HCT116 (cell line): ENCODE results near the gene THSD4. TPM values are rescaled to one million over a fixed set of nuclear protein-coding genes. Genes with fewer than 3 reads are reported as not detected.

Source experiments
- ATAC-seq: fragments of 200-7000 bp; cut with Tn5 transposase; 2 replicates; pipeline ENCODE4 v1.9.1; 2020; ENCODE audit warnings: mild to moderate bottlenecking, moderate library complexity
- BruUV-seq: library from RNA; stranded (reverse); fragments of 400-500 nt; replicated peaks from 2 replicates; lab custom pipeline; 2021; lab: Mats Ljungman, UMichigan
- CTCF ChIA-PET: fragments of 300-600 bp; sonication (Branson Sonifier 250); formaldehyde crosslinking; loops from one replicate; lab custom pipeline; 2021; ENCODE audit warnings: antibody characterized with exemption; lab: Charles Lee
- POLR2A ChIA-PET: fragments of 300-600, 350-600 bp; sonication (Branson Sonifier 250); formaldehyde crosslinking; loops from one replicate; lab custom pipeline; 2021; ENCODE audit warnings: antibody characterized with exemption; lab: Charles Lee
- RAD21 ChIA-PET, 2 experiments: fragments of 300-600 bp; sonication (Branson Sonifier 250); formaldehyde crosslinking; loops; one replicate each; lab custom pipeline; 2023; ENCODE audit warnings: low total read pairs in 2 of 2; ENCODE audit not compliant: uncharacterized antibody in 2 of 2, unreplicated experiment in 2 of 2, low non-redundant PET in 1 of 2; lab: Charles Lee
- DNase-seq: peaks from one replicate; pipeline ENCODE4 v3.0.0-alpha.2; 2010; ENCODE audit warnings: low read depth, low spot score
- H2AFZ ChIP-seq: fragments of 200-600 bp; shearing (Covaris generic), sonication (generic); 2 replicates; pipeline ENCODE4 v1.6.1; 2017; ENCODE audit warnings: low read depth, mixed run types, mixed read lengths, antibody characterized with exemption, low read length; ENCODE audit not compliant: poor library complexity, severe bottlenecking
- H3K27ac ChIP-seq: 2 replicates; pipeline ENCODE4 v1.5.1; 2012; ENCODE audit warnings: low read depth, low read length
- H3K27me3 ChIP-seq: fragments of 200-600 bp; sonication (generic); 2 replicates; pipeline ENCODE4 v1.6.1; 2016; ENCODE audit warnings: mixed run types, low read length, mixed read lengths; ENCODE audit not compliant: insufficient read depth
- H3K36me3 ChIP-seq, 2 experiments: fragments of 200-500 bp in 1 of 2; fragments of 200-600 bp in 1 of 2; sonication (Bioruptor generic) in 1 of 2; sonication (generic) in 1 of 2; 2 replicates each; pipeline versions ENCODE4 v1.5.1 to v1.6.1; 2014 to 2016; ENCODE audit warnings: low read length in 2 of 2, inconsistent platforms in 1 of 2, mixed read lengths in 1 of 2, mixed run types in 1 of 2; ENCODE audit not compliant: insufficient read depth in 2 of 2, control insufficient read depth in 1 of 2
- H3K4me1 ChIP-seq, 2 experiments: fragments of 200-600 bp in 1 of 2; sonication (generic) in 1 of 2; 2 replicates each; pipeline versions ENCODE4 v1.5.1 to v1.6.1; 2012 to 2017; ENCODE audit warnings: low read length in 2 of 2, inconsistent platforms in 1 of 2, mild to moderate bottlenecking in 1 of 2, mixed read lengths in 1 of 2, mixed run types in 1 of 2, moderate library complexity in 1 of 2; ENCODE audit not compliant: insufficient read depth in 2 of 2, control insufficient read depth in 1 of 2
- H3K4me2 ChIP-seq: fragments of 200-600 bp; sonication (generic); 2 replicates; pipeline ENCODE4 v1.6.1; 2017; ENCODE audit warnings: mixed run types, low read length, mixed read lengths
- H3K4me3 ChIP-seq, 2 experiments: fragments of 200-600 bp in 1 of 2; sonication (generic) in 1 of 2; replicated peaks in 1 of 2; 2 replicates each; pipeline ENCODE4 v1.5.1; 2011 to 2016; ENCODE audit warnings: low read length in 2 of 2, control low read depth in 1 of 2, low read depth in 1 of 2, mild to moderate bottlenecking in 1 of 2, mixed read lengths in 1 of 2, mixed run types in 1 of 2
- H3K79me2 ChIP-seq: fragments of 200-600 bp; sonication (generic); 2 replicates; pipeline ENCODE4 v1.6.1; 2017; ENCODE audit warnings: mild to moderate bottlenecking, mixed run types, low read length, moderate library complexity, mixed read lengths; ENCODE audit not compliant: insufficient read depth
- H3K9ac ChIP-seq: fragments of 200-600 bp; sonication (generic); 2 replicates; pipeline ENCODE4 v1.6.1; 2016; ENCODE audit warnings: low read length, mixed read lengths
- H3K9me2 ChIP-seq: fragments of 200-600 bp; sonication (generic), shearing (Covaris generic); 2 replicates; pipeline ENCODE4 v1.6.1; 2017; ENCODE audit warnings: mixed run types, mild to moderate bottlenecking, moderate library complexity; ENCODE audit not compliant: insufficient read depth
- H3K9me3 ChIP-seq, 2 experiments: fragments of 200-500 bp in 1 of 2; fragments of 200-600 bp in 1 of 2; sonication (Bioruptor generic) in 1 of 2; sonication (generic) in 1 of 2; 2 replicates each; pipeline ENCODE4 v1.6.1; 2014 to 2017; ENCODE audit warnings: low read length in 2 of 2, mixed read lengths in 2 of 2, inconsistent platforms in 1 of 2, low read depth in 1 of 2, mild to moderate bottlenecking in 1 of 2, mixed run types in 1 of 2, moderate library complexity in 1 of 2; ENCODE audit not compliant: control insufficient read depth in 1 of 2, insufficient read depth in 1 of 2
- H4K20me1 ChIP-seq: fragments of 200-600 bp; sonication (generic), shearing (Covaris generic); 2 replicates; pipeline ENCODE4 v1.6.1; 2017; ENCODE audit warnings: mixed run types, mild to moderate bottlenecking, moderate library complexity; ENCODE audit not compliant: insufficient read depth
- CBX3 ChIP-seq: IDR thresholded peaks from 2 replicates; pipeline ENCODE4 v1.6.1; 2012; ENCODE audit warnings: low read depth
- CEBPB ChIP-seq: IDR thresholded peaks from 2 replicates; pipeline ENCODE4 v1.6.1; 2012; ENCODE audit warnings: low read depth
- EZH2 ChIP-seq: fragments of 200-600 bp; sonication (generic); IDR thresholded peaks from 2 replicates; pipeline ENCODE4 v1.6.1; 2017; ENCODE audit warnings: antibody characterized with exemption, mixed run types
- EZH2phosphoT487 ChIP-seq: fragments of 200-600 bp; IDR thresholded peaks from 2 replicates; pipeline ENCODE4 v1.6.1; 2018; ENCODE audit warnings: antibody characterized with exemption, borderline replicate concordance
- FOSL1 ChIP-seq: IDR thresholded peaks from 2 replicates; pipeline ENCODE4 v1.6.1; 2012; ENCODE audit warnings: low read depth
- POLR2A ChIP-seq: IDR thresholded peaks from 2 replicates; pipeline ENCODE4 v1.7.0; 2011; ENCODE audit warnings: borderline replicate concordance; ENCODE audit not compliant: insufficient read depth, insufficient read length; ENCODE audit errors: extremely low read depth
- RAD21 ChIP-seq: IDR thresholded peaks from 2 replicates; pipeline ENCODE4 v1.6.1; 2012; ENCODE audit warnings: low read depth, mild to moderate bottlenecking
- SIN3A ChIP-seq: IDR thresholded peaks from 2 replicates; pipeline ENCODE4 v1.6.1; 2012; ENCODE audit warnings: low read depth
- TCF7L2 ChIP-seq: IDR thresholded peaks from 2 replicates; pipeline ENCODE4 v1.7.0; 2011; ENCODE audit warnings: borderline replicate concordance, inconsistent platforms; ENCODE audit not compliant: insufficient read depth, insufficient read length; ENCODE audit errors: extremely low read depth
- YY1 ChIP-seq: IDR thresholded peaks from 2 replicates; pipeline ENCODE4 v1.6.1; 2011; ENCODE audit warnings: low read length, low read depth, moderate library complexity, mild to moderate bottlenecking; ENCODE audit not compliant: insufficient replicate concordance; ENCODE audit errors: extremely low read depth
- ZFX ChIP-seq: fragments of 450-650 bp; IDR thresholded peaks from 2 replicates; pipeline ENCODE4 v1.6.1; 2017
- ZNF274 ChIP-seq: fragments of 200-500 bp; sonication (Bioruptor generic); IDR thresholded peaks from 2 replicates; pipeline ENCODE4 v1.6.1; 2014; ENCODE audit warnings: mild to moderate bottlenecking, low read depth, low read length, inconsistent platforms
- intact Hi-C: fragments of 100-400 bp; cut with micrococcal nuclease; formaldehyde crosslinking; loops from 2 replicates; pipeline ENCODE4 v1.10.0; 2022
- total RNA-seq: library from RNA; stranded (reverse); gene quantifications from one replicate; pipeline ENCODE4 v1.2.1, GENCODE V29; 2021; ENCODE audit not compliant: unreplicated experiment
- TF ChIP-seq, protein P1 (sequence below): IDR thresholded peaks from 2 replicates; pipeline ENCODE4 v1.6.1; 2011; ENCODE audit warnings: mild to moderate bottlenecking, low read length, moderate library complexity; ENCODE audit not compliant: insufficient replicate concordance; ENCODE audit errors: extremely low read depth
- TF ChIP-seq, protein P2 (sequence below), 3 experiments: fragments of 200-600 bp in 1 of 3; sonication (generic) in 1 of 3; IDR thresholded peaks in 2 of 3; conservative IDR thresholded peaks in 1 of 3; 2 replicates each; pipeline ENCODE4 v1.5.1; 2012 to 2017; ENCODE audit warnings: low read depth in 2 of 3, low read length in 2 of 3, antibody characterized with exemption in 1 of 3, borderline replicate concordance in 1 of 3, control low read depth in 1 of 3, mild to moderate bottlenecking in 1 of 3, mixed read lengths in 1 of 3, mixed run types in 1 of 3, moderate library complexity in 1 of 3; ENCODE audit not compliant: insufficient read depth in 1 of 3

The THSD4 gene
- total RNA-seq, 1 experiment from 2014 or later: 30.5 TPM

DNA sequence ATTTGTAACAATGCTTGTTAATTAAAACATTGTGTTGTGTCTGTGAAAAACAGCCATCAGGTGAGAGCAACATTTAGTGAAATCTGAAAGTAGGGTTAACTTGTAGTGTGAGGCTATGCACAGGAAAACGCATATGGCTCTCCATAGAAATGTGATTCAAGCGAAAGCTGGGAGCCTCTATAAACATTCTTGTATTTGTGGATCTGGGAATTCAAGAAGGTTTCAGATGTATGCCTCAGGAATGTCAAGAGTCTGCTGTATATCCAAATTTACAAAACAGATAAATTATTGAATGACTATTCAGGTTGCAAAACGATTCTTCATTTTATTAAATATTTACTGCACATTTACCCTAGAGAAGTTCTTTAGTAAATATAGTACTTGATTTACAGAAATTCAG, 166.0 kb downstream of the THSD4 start:
- POLR2A ChIA-PET: interaction anchor here (0.6 kb wide), 1 partner anchor 41 kb away, joined by 4 read pairs; no protein-coding TSS in a partner anchor
- H3K9ac ChIP-seq: no peak overlapping the region
- TF ChIP-seq FOSL1 (no peak), YY1 (no peak), CEBPB (no peak), ZFX (no peak)
- TF ChIP-seq, protein P1, sequence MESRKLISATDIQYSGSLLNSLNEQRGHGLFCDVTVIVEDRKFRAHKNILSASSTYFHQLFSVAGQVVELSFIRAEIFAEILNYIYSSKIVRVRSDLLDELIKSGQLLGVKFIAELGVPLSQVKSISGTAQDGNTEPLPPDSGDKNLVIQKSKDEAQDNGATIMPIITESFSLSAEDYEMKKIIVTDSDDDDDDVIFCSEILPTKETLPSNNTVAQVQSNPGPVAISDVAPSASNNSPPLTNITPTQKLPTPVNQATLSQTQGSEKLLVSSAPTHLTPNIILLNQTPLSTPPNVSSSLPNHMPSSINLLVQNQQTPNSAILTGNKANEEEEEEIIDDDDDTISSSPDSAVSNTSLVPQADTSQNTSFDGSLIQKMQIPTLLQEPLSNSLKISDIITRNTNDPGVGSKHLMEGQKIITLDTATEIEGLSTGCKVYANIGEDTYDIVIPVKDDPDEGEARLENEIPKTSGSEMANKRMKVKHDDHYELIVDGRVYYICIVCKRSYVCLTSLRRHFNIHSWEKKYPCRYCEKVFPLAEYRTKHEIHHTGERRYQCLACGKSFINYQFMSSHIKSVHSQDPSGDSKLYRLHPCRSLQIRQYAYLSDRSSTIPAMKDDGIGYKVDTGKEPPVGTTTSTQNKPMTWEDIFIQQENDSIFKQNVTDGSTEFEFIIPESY: no peak
- TF ChIP-seq, all 23 proteins: peak for 0
- Histone ChIP-seq H3K9me2 (no peaks in the 10 kb centered on the region), H3K9me3 (no peaks in the 10 kb centered on the region), H3K4me1 (peaks cover 18 to 20% of the 10 kb centered on the region in 2 experiments), H3K36me3 (no peaks in the 10 kb centered on the region), H3K4me3 (no peak overlapping the region), H3K27ac (no peak overlapping the region), H2AFZ (no peak overlapping the region), H3K4me2 (no peak overlapping the region), H3K79me2 (no peaks in the 10 kb centered on the region), H4K20me1 (no peaks in the 10 kb centered on the region), H3K27me3 (no peaks in the 10 kb centered on the region)
- BruUV-seq: no TSS peak
- ATAC-seq (no peak), DNase-seq (no peak)
- ChIA-PET CTCF (no interaction called here), RAD21 (no interaction called here)
- intact Hi-C loops: no loop called here

DNA sequence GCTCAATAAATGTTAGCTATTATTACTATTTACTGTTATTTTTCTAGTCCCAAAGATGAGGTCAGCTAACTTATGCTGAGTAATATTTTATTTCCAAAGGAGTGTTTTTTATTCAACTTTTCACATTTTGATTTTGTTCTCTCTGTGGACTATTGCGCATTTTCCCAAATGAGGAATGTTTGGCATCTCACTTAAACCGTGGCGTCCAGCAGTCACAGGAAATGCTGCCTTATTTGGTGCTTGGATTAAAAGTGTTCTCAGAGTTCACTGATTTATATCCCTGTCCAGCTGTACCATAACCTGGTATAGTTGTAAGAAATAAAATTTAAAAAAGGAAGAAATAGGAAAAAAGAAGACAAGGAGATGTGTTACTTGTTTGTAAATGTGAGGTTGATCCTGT, 166.8 kb downstream of the THSD4 start:
- intact Hi-C loops: no loop called here
- Histone ChIP-seq H3K9me2 (no peaks in the 10 kb centered on the region), H3K4me2 (no peak overlapping the region), H3K9ac (no peak overlapping the region), H3K4me3 (no peak overlapping the region), H3K9me3 (no peaks in the 10 kb centered on the region), H4K20me1 (no peaks in the 10 kb centered on the region), H2AFZ (no peak overlapping the region), H3K79me2 (no peaks in the 10 kb centered on the region), H3K36me3 (no peaks in the 10 kb centered on the region), H3K27ac (no peak overlapping the region), H3K27me3 (no peaks in the 10 kb centered on the region), H3K4me1 (peaks cover 13 to 16% of the 10 kb centered on the region in 2 experiments; a peak in 2 of 4 replicates)
- RAD21 ChIA-PET: no interaction called here
- POLR2A ChIA-PET: interaction anchor here (0.6 kb wide), 1 partner anchor 42 kb away, joined by 4 read pairs; no protein-coding TSS in a partner anchor
- ATAC-seq (no peak), DNase-seq (no peak)
- no TSS peak for BruUV-seq
- CTCF ChIA-PET: no interaction called here
- TF ChIP-seq YY1 (no peak), CBX3 (no peak), TCF7L2 (no peak), ZNF274 (no peak), FOSL1 (no peak), EZH2phosphoT487 (no peak), POLR2A (no peak), EZH2 (no peak), SIN3A (no peak), RAD21 (no peak)
- TF ChIP-seq, protein P2, sequence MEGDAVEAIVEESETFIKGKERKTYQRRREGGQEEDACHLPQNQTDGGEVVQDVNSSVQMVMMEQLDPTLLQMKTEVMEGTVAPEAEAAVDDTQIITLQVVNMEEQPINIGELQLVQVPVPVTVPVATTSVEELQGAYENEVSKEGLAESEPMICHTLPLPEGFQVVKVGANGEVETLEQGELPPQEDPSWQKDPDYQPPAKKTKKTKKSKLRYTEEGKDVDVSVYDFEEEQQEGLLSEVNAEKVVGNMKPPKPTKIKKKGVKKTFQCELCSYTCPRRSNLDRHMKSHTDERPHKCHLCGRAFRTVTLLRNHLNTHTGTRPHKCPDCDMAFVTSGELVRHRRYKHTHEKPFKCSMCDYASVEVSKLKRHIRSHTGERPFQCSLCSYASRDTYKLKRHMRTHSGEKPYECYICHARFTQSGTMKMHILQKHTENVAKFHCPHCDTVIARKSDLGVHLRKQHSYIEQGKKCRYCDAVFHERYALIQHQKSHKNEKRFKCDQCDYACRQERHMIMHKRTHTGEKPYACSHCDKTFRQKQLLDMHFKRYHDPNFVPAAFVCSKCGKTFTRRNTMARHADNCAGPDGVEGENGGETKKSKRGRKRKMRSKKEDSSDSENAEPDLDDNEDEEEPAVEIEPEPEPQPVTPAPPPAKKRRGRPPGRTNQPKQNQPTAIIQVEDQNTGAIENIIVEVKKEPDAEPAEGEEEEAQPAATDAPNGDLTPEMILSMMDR (IDR thresholded peaks at IDR 0.05 in 2 of 3, conservative IDR thresholded peaks at IDR 0.05 in 1 of 3; ENCODE audit: borderline replicate concordance in 1 of 3, insufficient read depth in 1 of 3, low read depth in 2 of 3, low read length in 2 of 3): no peak
- TF ChIP-seq, protein P1: no peak
